GM23338 (cell line): ENCODE results near the gene SLX4IP. TPM values are rescaled to one million over a fixed set of nuclear protein-coding genes. Genes with fewer than 3 reads are reported as not detected.
"Not testable (repeated sequence)": the region's sequence is repeated elsewhere in the genome, so short reads cannot be mapped to it uniquely, and the experiment has no call there.

Experiments used
- ATAC-seq: fragments of 200-7000 bp; cut with Tn5 transposase; 3 replicates; pipeline ENCODE4 v1.9.1; 2020
- DNase-seq: peaks from one replicate; pipeline ENCODE4 v3.0.0-alpha.2; 2015; ENCODE audit warnings: low spot score
- H2AFZ ChIP-seq: fragments of 200-600 bp; sonication (generic); 2 replicates; pipeline ENCODE4 v1.8.0; 2016; ENCODE audit warnings: antibody characterized with exemption, mild to moderate bottlenecking, moderate library complexity
- H3F3A ChIP-seq: fragments of 200-600 bp; sonication (generic); replicated peaks from 2 replicates; pipeline ENCODE4 v1.8.0; 2017; ENCODE audit warnings: antibody characterized with exemption, mixed run types, low read depth
- H3K27ac ChIP-seq: fragments of 200-600 bp; sonication (generic); 2 replicates; pipeline ENCODE4 v1.6.1; 2016; ENCODE audit warnings: low read depth
- H3K27me3 ChIP-seq: fragments of 200-600 bp; sonication (generic); 2 replicates; pipeline ENCODE4 v1.8.0; 2016; ENCODE audit warnings: mild to moderate bottlenecking, mixed run types, moderate library complexity; ENCODE audit not compliant: insufficient read depth
- H3K36me3 ChIP-seq: fragments of 200-600 bp; sonication (generic); 2 replicates; pipeline ENCODE4 v1.8.0; 2016; ENCODE audit warnings: mild to moderate bottlenecking; ENCODE audit not compliant: insufficient read depth
- H3K4me1 ChIP-seq: fragments of 200-600 bp; sonication (generic); 2 replicates; pipeline ENCODE4 v1.8.0; 2016; ENCODE audit warnings: mild to moderate bottlenecking, moderate library complexity; ENCODE audit not compliant: insufficient read depth
- H3K4me2 ChIP-seq: fragments of 200-600 bp; sonication (generic); 2 replicates; pipeline ENCODE4 v1.7.1; 2017; ENCODE audit warnings: mixed run types
- H3K4me3 ChIP-seq: fragments of 200-600 bp; sonication (generic); 2 replicates; pipeline ENCODE4 v1.6.1; 2016; ENCODE audit warnings: mixed run types
- H3K79me2 ChIP-seq: fragments of 200-600 bp; sonication (generic); replicated peaks from 2 replicates; pipeline ENCODE4 v1.8.0; 2017; ENCODE audit warnings: mild to moderate bottlenecking; ENCODE audit not compliant: insufficient read depth
- H3K9me2 ChIP-seq: fragments of 200-600 bp; sonication (generic); 2 replicates; pipeline ENCODE4 v1.8.0; 2017; ENCODE audit not compliant: insufficient read depth
- H4K20me1 ChIP-seq: fragments of 200-600 bp; sonication (generic); replicated peaks from 2 replicates; pipeline ENCODE4 v1.8.0; 2017; ENCODE audit warnings: mild to moderate bottlenecking; ENCODE audit not compliant: insufficient read depth
- H3K27ac Mint-ChIP-seq: 2 replicates; pipeline ENCODE4 v1.8.0; 2020; ENCODE audit warnings: inconsistent platforms, mild to moderate bottlenecking, moderate library complexity, mixed read lengths
- H3K27me3 Mint-ChIP-seq: 3 replicates; pipeline ENCODE4 v1.8.0; 2022; ENCODE audit warnings: low read depth, mild to moderate bottlenecking, moderate library complexity, mixed read lengths, inconsistent platforms; ENCODE audit not compliant: insufficient read depth, poor library complexity
- H3K36me3 Mint-ChIP-seq: 3 replicates; pipeline ENCODE4 v1.8.0; 2021; ENCODE audit warnings: low read depth, mild to moderate bottlenecking, inconsistent platforms, moderate library complexity, mixed read lengths
- H3K4me1 Mint-ChIP-seq: 3 replicates; pipeline ENCODE4 v1.8.0; 2020; ENCODE audit warnings: mild to moderate bottlenecking, inconsistent platforms, mixed read lengths
- H3K4me3 Mint-ChIP-seq: 3 replicates; pipeline ENCODE4 v1.8.0; 2021; ENCODE audit warnings: moderate library complexity, mild to moderate bottlenecking, inconsistent platforms, mixed read lengths
- H3K9me3 Mint-ChIP-seq: 3 replicates; pipeline ENCODE4 v1.8.0; 2020; ENCODE audit warnings: moderate library complexity, mild to moderate bottlenecking, inconsistent platforms, mixed read lengths
- ETS1 ChIP-seq: IDR thresholded peaks from 2 replicates; pipeline ENCODE4 v1.6.1; 2016; ENCODE audit warnings: antibody characterized with exemption
- POLR2AphosphoS5 ChIP-seq: IDR thresholded peaks from 2 replicates; pipeline ENCODE4 v1.6.1; 2016; ENCODE audit warnings: antibody characterized with exemption, low read depth
- REST ChIP-seq: IDR thresholded peaks from one replicate; pipeline ENCODE4 v1.6.1; 2018; ENCODE audit warnings: antibody characterized with exemption; ENCODE audit not compliant: unreplicated experiment
- STAT1 ChIP-seq: IDR thresholded peaks from one replicate; pipeline ENCODE4 v1.6.1; 2016; ENCODE audit warnings: antibody characterized with exemption; ENCODE audit not compliant: unreplicated experiment
- ZNF331 ChIP-seq: fragments of 250-450 bp; sonication (Bioruptor Pico); IDR thresholded peaks from 2 replicates; pipeline ENCODE4 v1.5.0; 2020; ENCODE audit warnings: low read depth, mild to moderate bottlenecking, moderate library complexity
- ZNF462 ChIP-seq: fragments of 250-450 bp; sonication (Bioruptor Pico); IDR thresholded peaks from 2 replicates; pipeline ENCODE4 v1.5.0; 2020; ENCODE audit warnings: mild to moderate bottlenecking, moderate library complexity
- polyA plus RNA-seq: library from polyadenylated mRNA; unstranded; fragments of >200 nt; fragmentation: Nextera tagmentation; extraction: Ambion mirVana; gene quantifications from 2 replicates; pipeline ENCODE4 v1.2.1, GENCODE V29; 2016
- total RNA-seq: library from RNA; depleted of rRNA; stranded (reverse); fragments of >200 nt; shearing (Covaris generic); gene quantifications from 2 replicates; pipeline ENCODE4 v1.2.3, GENCODE V29; 2014

Gene SLX4IP
- total and polyA plus RNA-seq, 2 experiments from 2014 or later = 9.1 to 9.8 TPM

- H3K79me2 ChIP-seq, H3F3A ChIP-seq, ATAC-seq, H3K9me2 ChIP-seq, H3K27me3 ChIP-seq, H3K27me3 Mint-ChIP-seq, H3K4me1 Mint-ChIP-seq, H3K36me3 ChIP-seq, H3K4me2 ChIP-seq, H4K20me1 ChIP-seq, H2AFZ ChIP-seq, DNase-seq, H3K4me3 ChIP-seq, H3K4me3 Mint-ChIP-seq, H3K27ac ChIP-seq, H3K27ac Mint-ChIP-seq, H3K36me3 Mint-ChIP-seq, H3K9me3 Mint-ChIP-seq, H3K4me1 ChIP-seq: not testable (repeated sequence)
These were observed 155.3 kb downstream of the SLX4IP start for GRCh38 chr20:10590446-10590845.

DNA sequence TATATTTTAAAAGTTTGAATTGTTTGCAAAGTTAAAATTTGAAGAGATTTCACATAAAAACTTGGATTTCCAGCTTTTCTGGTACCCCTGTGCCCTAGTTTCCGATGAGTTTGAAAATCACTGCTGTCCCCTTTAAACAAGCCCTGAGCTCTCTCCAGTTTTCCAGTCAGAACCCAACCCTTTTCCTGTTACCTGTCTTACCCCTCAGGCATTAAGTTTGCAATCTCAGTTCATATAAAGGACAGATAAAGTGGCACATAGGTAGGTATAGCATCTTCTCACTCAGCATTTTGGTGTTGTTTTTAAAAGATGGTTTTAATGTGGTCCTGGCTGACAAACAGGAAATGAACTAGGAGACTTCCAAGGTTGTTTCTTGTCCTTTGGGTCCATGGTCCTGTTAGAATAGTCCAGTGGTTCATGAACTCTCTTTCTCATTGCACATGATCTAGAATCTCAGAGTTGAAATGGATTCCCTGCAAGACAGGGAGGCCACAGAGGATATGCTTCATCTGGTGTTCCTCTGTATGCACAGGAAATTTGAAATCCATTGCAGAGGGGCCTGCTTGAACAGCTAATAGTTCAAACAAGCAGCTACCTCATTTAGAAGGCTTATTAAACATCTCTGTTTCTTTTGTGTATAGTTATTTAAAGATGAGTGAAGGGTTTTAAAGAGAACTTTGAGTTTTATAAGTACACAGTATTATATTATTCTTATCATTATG, 156.0 kb downstream of the SLX4IP start:
- Histone ChIP-seq H3K4me3 (no peak overlapping the region), H3K4me2 (no peak overlapping the region), H3K4me1 (no peaks in the 10 kb centered on the region), H3K9me2 (no peaks in the 10 kb centered on the region), H2AFZ (no peak overlapping the region), H3K79me2 (no peaks in the 10 kb centered on the region), H3K36me3 (no peaks in the 10 kb centered on the region), H3K27ac (no peak overlapping the region), H3K27me3 (no peaks in the 10 kb centered on the region), H4K20me1 (no peaks in the 10 kb centered on the region), H3F3A (no peaks in the 10 kb centered on the region)
- no peak for DNase-seq
- Mint-ChIP-seq H3K9me3 (no peaks in the 10 kb centered on the region; the same call in 2 of the 3 replicates), H3K36me3 (no peaks in the 10 kb centered on the region), H3K27me3 (no peaks in the 10 kb centered on the region), H3K4me1 (peaks cover 5% of the 10 kb centered on the region; the same call in 2 of the 3 replicates), H3K4me3 (no peak overlapping the region), H3K27ac (no peak overlapping the region)
- TF ChIP-seq REST (no peak), ZNF331 (no peak), POLR2AphosphoS5 (no peak), STAT1 (no peak), ZNF462 (CRISPR knock-in tag) (no peak), ETS1 (no peak)
- no peak for ATAC-seq
